IMR-90 (cell line): ENCODE measurements around the gene SIGLEC6. TPM values are rescaled to one million over a fixed set of nuclear protein-coding genes. Genes with fewer than 3 reads are reported as not detected.

ENCODE experiments used
- ATAC-seq: fragments of 200-7000 bp; cut with Tn5 transposase; 2 replicates; pipeline ENCODE4 v1.9.1; 2020; ENCODE audit warnings: low read depth, mild to moderate bottlenecking, moderate library complexity
- Bru-seq: library from RNA; stranded (reverse); fragments of 400-500 nt; gene quantifications from one replicate; lab custom pipeline; 2021; lab: Mats Ljungman, UMichigan
- BruChase-seq, 2 experiments: library from RNA; stranded (reverse); fragments of 400-500 nt; gene quantifications; one replicate each; lab custom pipeline; 2021; lab: Mats Ljungman, UMichigan
- BruUV-seq: library from RNA; stranded (reverse); fragments of 400-500 nt; replicated peaks from 2 replicates; lab custom pipeline; 2021; lab: Mats Ljungman, UMichigan
- CTCF ChIA-PET: fragments of 300-600 bp; formaldehyde crosslinking; extraction: SDS; loops from one replicate; lab custom pipeline; 2021; ENCODE audit warnings: antibody characterized with exemption; lab: Yijun Ruan, JAX
- POLR2A ChIA-PET: fragments of 300-600 bp; sonication (Branson Sonifier 250); formaldehyde crosslinking; loops from one replicate; lab custom pipeline; 2022; ENCODE audit warnings: antibody characterized with exemption; ENCODE audit not compliant: unreplicated experiment; lab: Charles Lee
- DNase-seq: peaks from one replicate; pipeline ENCODE4 v3.0.0; 2013
- H2AFZ ChIP-seq: replicated peaks from 2 replicates; pipeline ENCODE3; 2013; ENCODE audit warnings: low read length, mild to moderate bottlenecking; ENCODE audit not compliant: poor library complexity
- H2AK5ac ChIP-seq: 2 replicates; pipeline ENCODE4 v1.6.1; 2013; ENCODE audit warnings: low read depth, low read length, inconsistent platforms
- H2AK9ac ChIP-seq: replicated peaks from 2 replicates; pipeline ENCODE3; 2013; ENCODE audit warnings: mild to moderate bottlenecking, low read depth, low read length, moderate library complexity; ENCODE audit not compliant: poor library complexity
- H2BK120ac ChIP-seq: 2 replicates; pipeline ENCODE4 v1.6.1; 2013; ENCODE audit warnings: low read depth, low read length, inconsistent platforms
- H2BK15ac ChIP-seq: 3 replicates; pipeline ENCODE4 v1.6.1; 2013; ENCODE audit warnings: low read depth, low read length, inconsistent platforms
- H2BK20ac ChIP-seq: 2 replicates; pipeline ENCODE4 v1.6.1; 2013; ENCODE audit warnings: low read depth, mild to moderate bottlenecking, inconsistent platforms, low read length, moderate library complexity
- H2BK5ac ChIP-seq: 2 replicates; pipeline ENCODE4 v1.6.1; 2013; ENCODE audit warnings: mild to moderate bottlenecking, low read depth, low read length, inconsistent platforms; ENCODE audit not compliant: poor library complexity, severe bottlenecking
- H3K14ac ChIP-seq: replicated peaks from 2 replicates; pipeline ENCODE4 v1.6.1; 2013; ENCODE audit warnings: low read depth, low read length, inconsistent platforms
- H3K18ac ChIP-seq: 2 replicates; pipeline ENCODE4 v1.6.1; 2013; ENCODE audit warnings: low read depth, low read length, control low read depth
- H3K23ac ChIP-seq: 2 replicates; pipeline ENCODE4 v1.6.1; 2013; ENCODE audit warnings: low read depth, low read length, inconsistent platforms
- H3K27ac ChIP-seq: 2 replicates; pipeline ENCODE4 v1.5.1; 2013; ENCODE audit warnings: mild to moderate bottlenecking, control low read depth, low read length; ENCODE audit not compliant: insufficient read depth
- H3K27me3 ChIP-seq: 2 replicates; pipeline ENCODE4 v1.6.1; 2013; ENCODE audit warnings: low read length; ENCODE audit not compliant: control insufficient read depth, insufficient read depth
- H3K36me3 ChIP-seq: 2 replicates; pipeline ENCODE4 v1.6.1; 2013; ENCODE audit warnings: low read length, mixed read lengths; ENCODE audit not compliant: control insufficient read depth, insufficient read depth
- H3K4ac ChIP-seq: 2 replicates; pipeline ENCODE4 v1.6.1; 2013; ENCODE audit warnings: low read depth, low read length, inconsistent platforms
- H3K4me1 ChIP-seq: 2 replicates; pipeline ENCODE4 v1.6.1; 2013; ENCODE audit warnings: low read length, mixed read lengths; ENCODE audit not compliant: control insufficient read depth, insufficient read depth
- H3K4me2 ChIP-seq: 2 replicates; pipeline ENCODE4 v1.6.1; 2013; ENCODE audit warnings: low read depth, mild to moderate bottlenecking, control low read depth, low read length, moderate library complexity
- H3K4me3 ChIP-seq: 2 replicates; pipeline ENCODE4 v1.5.1; 2013; ENCODE audit warnings: low read depth, mild to moderate bottlenecking, control low read depth, low read length, moderate library complexity; ENCODE audit not compliant: insufficient read depth
- H3K56ac ChIP-seq: 2 replicates; pipeline ENCODE4 v1.6.1; 2013; ENCODE audit warnings: low read length, inconsistent platforms; ENCODE audit not compliant: insufficient read depth; ENCODE audit errors: extremely low read depth
- H3K79me1 ChIP-seq, 2 experiments: 2 replicates each; pipeline ENCODE4 v1.6.1; 2013; ENCODE audit warnings: low read length in 2 of 2, inconsistent platforms in 1 of 2, low read depth in 1 of 2
- H3K9ac ChIP-seq: 2 replicates; pipeline ENCODE4 v1.6.1; 2013; ENCODE audit warnings: low read depth, low read length, control low read depth
- H3K9me1 ChIP-seq: 2 replicates; pipeline ENCODE4 v1.6.1; 2013; ENCODE audit warnings: low read length, inconsistent platforms; ENCODE audit not compliant: insufficient read depth
- H3K9me3 ChIP-seq: 2 replicates; pipeline ENCODE4 v1.6.1; 2013; ENCODE audit warnings: low read length; ENCODE audit not compliant: control insufficient read depth, insufficient read depth
- H4K20me1 ChIP-seq: 2 replicates; pipeline ENCODE4 v1.6.1; 2013; ENCODE audit warnings: low read length, inconsistent platforms; ENCODE audit not compliant: insufficient read depth
- H4K5ac ChIP-seq: 2 replicates; pipeline ENCODE4 v1.6.1; 2013; ENCODE audit warnings: mild to moderate bottlenecking, low read depth, low read length, control low read depth
- H4K8ac ChIP-seq, 2 experiments: 2 replicates each; pipeline ENCODE4 v1.6.1; 2013; ENCODE audit warnings: low read depth in 2 of 2, low read length in 2 of 2, control low read depth in 1 of 2, inconsistent platforms in 1 of 2
- H4K91ac ChIP-seq: 2 replicates; pipeline ENCODE4 v1.6.1; 2013; ENCODE audit warnings: low read depth, low read length, inconsistent platforms; ENCODE audit not compliant: insufficient read depth
- BHLHE40 ChIP-seq: fragments of 150-350 bp; IDR thresholded peaks from 2 replicates; pipeline ENCODE4 v1.6.1; 2016; ENCODE audit warnings: mild to moderate bottlenecking, low read depth, low read length
- CHD1 ChIP-seq: IDR thresholded peaks from 2 replicates; pipeline ENCODE4 v1.6.1; 2012; ENCODE audit warnings: low read depth, low read length, improper control_type of control experiment
- NFE2L2 ChIP-seq: fragments of 150-350 bp; IDR thresholded peaks from 2 replicates; pipeline ENCODE4 v1.6.1; 2016; ENCODE audit warnings: low read depth, mild to moderate bottlenecking, low read length
- RCOR1 ChIP-seq: IDR thresholded peaks from 2 replicates; pipeline ENCODE4 v1.6.1; 2012; ENCODE audit warnings: mild to moderate bottlenecking, low read length, improper control_type of control experiment; ENCODE audit not compliant: insufficient replicate concordance
- WGBS, 2 experiments: methylation state at CpG; one replicate each; pipeline versions ENCODE4 v1.1.5 to v1.1.7; 2013; ENCODE audit warnings: missing lambda C conversion rate in 2 of 2; ENCODE audit not compliant: insufficient read length in 1 of 2; ENCODE audit errors: extremely low coverage in 2 of 2; 5-methylcytosine and 5-hydroxymethylcytosine counted together
- dilution Hi-C: fragments of 300-500 bp; cut with HindIII; formaldehyde crosslinking; loops from one replicate; pipeline ENCODE4 v1.14.3; 2018; ENCODE audit warnings: low sequenced_read_pairs; ENCODE audit not compliant: unreplicated experiment
- in situ Hi-C: fragments of 300-500 bp; cut with MboI; formaldehyde crosslinking; loops from 3 replicates; pipeline ENCODE4 v1.14.3; 2019; ENCODE audit warnings: low sequenced_read_pairs, inconsistent platforms, mixed read lengths
- intact Hi-C: fragments of 100-400 bp; cut with micrococcal nuclease; formaldehyde crosslinking; loops from 2 replicates; pipeline ENCODE4 v1.10.0; 2022
- long read RNA-seq: library from polyadenylated mRNA; unstranded; transcript quantifications from one replicate; pipeline ENCODE4 v2.0.0, GENCODE V29; 2021; ENCODE audit not compliant: unreplicated experiment
- polyA plus RNA-seq, 3 experiments: library from polyadenylated mRNA; depleted of rRNA; stranded (reverse); fragments of >200 nt; gene quantifications; 2 replicates each; pipeline ENCODE4 v1.2.3, GENCODE V29; 2012; ENCODE audit warnings: low replicate concordance in 1 of 3
- total RNA-seq: library from RNA; depleted of rRNA; stranded (reverse); fragments of >200 nt; gene quantifications from 2 replicates; pipeline ENCODE4 v1.2.3, GENCODE V29; 2012; rRNA removed

The SIGLEC6 gene
- total RNA-seq (not detected in 2 replicates), polyA plus RNA-seq (2012; rRNA removed) (not detected in 2 replicates), Bru-seq, nascent RNA (not detected), BruChase-seq, experiment 1, labeled RNA remaining after a 6-hour chase (not detected), BruChase-seq, experiment 2, labeled RNA remaining after a 2-hour chase (not detected)
- polyA plus RNA-seq (2012; cell fraction: cytosol; rRNA removed), result not detected in 2 replicates
- not detected in 2 replicates for polyA plus RNA-seq (2012; cell fraction: nucleus; rRNA removed; ENCODE audit: low replicate concordance)
- long read RNA-seq, result 0 reads

- Histone ChIP-seq H3K23ac (no peak within 1 kb of the TSS), H2BK20ac (no peak within 1 kb of the TSS), H2BK5ac (no peak within 1 kb of the TSS), H4K5ac (no peak within 1 kb of the TSS), H2BK120ac (no peak within 1 kb of the TSS), H4K91ac (no peak within 1 kb of the TSS), H2AK5ac (no peak within 1 kb of the TSS), H3K9me3 (0 out of 2 replicates have a peak, but pooled peaks cover 2% of the 10 kb centered on the region), H4K8ac (no peak within 1 kb of the TSS), H3K79me1 (no peaks in the 10 kb centered on the region), H2AK9ac (no peak within 1 kb of the TSS), H3K14ac (no peak within 1 kb of the TSS), H4K20me1 (no peaks in the 10 kb centered on the region), H3K4me1 (no peaks in the 10 kb centered on the region), H3K4me2 (no peak within 1 kb of the TSS), H3K4me3 (no peak within 1 kb of the TSS), H3K27me3 (no peaks in the 10 kb centered on the region), H3K18ac (no peak within 1 kb of the TSS), H3K9ac (no peak within 1 kb of the TSS), H3K9me1 (no peaks in the 10 kb centered on the region), H3K4ac (no peak within 1 kb of the TSS), H3K27ac (no peak within 1 kb of the TSS), H2AFZ (no peak within 1 kb of the TSS), H3K56ac (no peak within 1 kb of the TSS), H2BK15ac (no peak within 1 kb of the TSS), H3K36me3 (no peaks in the 10 kb centered on the region)
- ChIA-PET POLR2A (no interaction called here), CTCF (no interaction called here)
- no peak for TF ChIP-seq CHD1
- no peak for TF ChIP-seq BHLHE40
- TF ChIP-seq RCOR1, result no peak
- TF ChIP-seq NFE2L2, result no peak
- dilution Hi-C loops, result no loop called here
- in situ Hi-C loops, result no loop called here
- intact Hi-C loops, result no loop called here
- DNase-seq (no peak), ATAC-seq (no peak)
- no TSS peak for BruUV-seq
- WGBS, 2 experiments, result 22% methylated on average over 5 of the region's 25 CpGs; no CpG with 5 or more reads in 1 of the 2 experiments
Measured at GRCh38 chr19:51531349-51532315, at the start of gene SIGLEC6. TSS of gene SIGLEC6 (minus strand) at chr19:51531670. CDS start at chr19:51531648, 22 bp downstream.
